NAMALWA (cell line): ENCODE measurements around the gene IL1RL1.
"Not testable (repeated sequence)": the region's sequence is repeated elsewhere in the genome, so short reads cannot be mapped to it uniquely, and the experiment has no call there.

Source experiments
- DNase-seq: peaks from one replicate; pipeline ENCODE4 v3.0.0-alpha.2; 2015; ENCODE audit warnings: low spot score

Gene IL1RL1

DNA sequence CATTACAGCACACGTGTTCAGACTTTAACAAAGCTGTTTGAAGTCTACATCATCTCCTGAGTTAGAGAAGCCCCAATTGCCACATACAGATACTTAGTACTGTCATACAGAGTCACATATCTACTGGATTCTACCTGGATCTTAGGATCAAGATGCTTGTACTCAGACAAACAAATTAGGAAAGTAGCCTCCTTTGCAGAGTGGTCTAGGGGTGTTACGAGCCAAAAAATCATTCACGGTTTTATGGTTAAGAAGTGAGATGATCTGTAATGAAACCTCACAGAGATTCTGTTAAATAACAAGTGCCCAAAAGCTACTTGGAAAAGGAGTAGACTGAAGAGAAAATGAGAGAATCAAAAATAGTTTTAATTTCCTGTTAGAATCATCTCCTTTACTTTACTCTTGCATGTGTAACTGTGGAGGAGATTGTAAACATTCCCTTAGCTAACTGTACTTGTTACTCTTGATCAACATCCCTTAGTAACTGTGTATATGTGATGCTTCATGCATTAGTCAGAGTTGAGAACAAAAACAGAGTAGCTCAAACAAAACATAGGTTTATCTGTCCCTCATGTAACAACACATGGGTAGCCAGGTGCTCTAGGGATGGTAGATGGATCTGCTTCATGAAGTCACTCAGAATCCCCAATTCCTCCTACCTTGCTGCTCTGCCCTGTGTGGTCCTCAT lies 16.4 kb upstream of the IL1RL1 start:
- no peak for DNase-seq

DNA sequence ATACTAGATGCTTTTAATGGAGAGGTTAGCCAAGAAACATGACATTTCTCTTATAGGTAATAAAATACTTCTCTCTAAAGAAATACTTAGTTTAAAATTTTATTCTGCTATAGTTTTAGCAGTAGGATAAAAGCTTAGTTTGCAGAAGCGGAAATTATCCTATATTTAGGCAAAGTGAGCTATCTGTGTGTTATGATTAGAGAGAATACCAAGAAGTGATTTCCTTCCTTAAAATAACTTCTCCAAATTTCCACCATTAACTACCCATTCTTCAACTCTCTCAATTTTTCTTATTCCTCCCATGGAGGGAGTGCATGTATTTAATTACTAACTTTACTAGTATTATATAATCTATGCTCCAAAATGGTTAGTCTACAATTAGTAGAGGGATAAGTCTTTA lies 15.8 kb upstream of the IL1RL1 start:
- no peak for DNase-seq

GRCh38 chr2:102296449-102296848 lies 14.9 kb upstream of the IL1RL1 start:
- DNase-seq: no peak

GRCh38 chr2:102297891-102298290 lies 13.5 kb upstream of the IL1RL1 start:
- no peak for DNase-seq

GRCh38 chr2:102301867-102302362 lies 9.4 kb upstream of the IL1RL1 start:
- DNase-seq: peak; percentile 34

DNA sequence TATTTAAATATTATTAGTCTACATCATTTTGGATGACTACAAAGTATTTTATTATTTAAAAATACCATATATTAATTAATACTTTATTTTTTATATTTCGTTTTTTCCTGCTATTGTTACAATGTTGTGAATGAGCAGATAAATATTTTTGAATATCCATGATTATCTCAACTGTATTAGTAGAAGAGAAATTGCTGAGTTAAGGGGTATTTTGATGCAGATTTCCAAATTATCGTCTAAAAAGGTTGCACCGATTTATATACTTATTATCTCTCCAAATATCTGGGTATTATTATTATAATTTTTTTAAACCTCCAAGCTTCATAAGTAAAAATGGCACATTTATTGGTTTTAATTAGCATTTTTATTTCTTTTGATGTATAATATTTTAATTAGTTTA lies 8.9 kb upstream of the IL1RL1 start:
- no peak for DNase-seq

DNA sequence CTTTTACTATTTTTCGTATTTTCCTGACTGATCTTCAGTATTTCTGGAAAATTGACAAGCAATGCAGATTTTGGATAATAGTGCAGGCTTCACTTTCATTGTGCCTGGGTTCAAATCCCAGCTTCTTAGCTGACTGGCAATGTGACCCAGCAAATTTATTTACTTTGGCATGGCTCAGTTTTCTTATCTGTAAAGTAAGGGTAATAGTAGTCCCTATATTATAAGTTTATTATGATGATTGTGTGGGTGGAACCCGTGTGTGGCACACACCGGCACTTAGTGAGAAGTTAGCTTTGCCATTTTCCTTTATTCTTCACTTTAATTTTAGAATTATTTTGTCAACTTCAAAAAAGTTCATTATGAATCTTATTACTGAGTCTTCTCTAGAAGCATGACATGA lies 7.8 kb upstream of the IL1RL1 start:
- DNase-seq: no peak

GRCh38 chr2:102304268-102304667 lies 7.1 kb upstream of the IL1RL1 start:
- DNase-seq: no peak

- DNase-seq: no peak
Observed at GRCh38 chr2:102304711-102305611, 6.4 kb upstream of the IL1RL1 start.

DNA sequence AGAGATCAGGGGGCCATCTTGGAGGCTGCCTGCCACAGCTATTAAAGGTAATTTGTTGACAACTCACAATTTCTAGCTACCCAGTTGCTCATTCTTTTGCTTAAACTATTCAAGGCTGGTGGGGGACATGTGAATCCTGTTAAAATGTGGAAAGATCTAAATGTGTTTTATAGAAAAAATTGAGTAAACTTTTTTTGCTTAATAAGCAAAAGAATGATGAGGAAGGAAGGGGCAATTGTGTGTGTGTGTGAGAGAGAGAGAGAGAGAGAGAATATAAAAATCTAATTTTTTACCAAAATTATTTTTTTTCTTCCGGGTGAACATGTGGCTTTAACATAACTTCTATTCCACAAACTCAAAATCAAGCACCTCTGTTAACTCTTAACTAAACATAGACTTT lies 5.2 kb upstream of the IL1RL1 start:
- DNase-seq: no peak

DNA sequence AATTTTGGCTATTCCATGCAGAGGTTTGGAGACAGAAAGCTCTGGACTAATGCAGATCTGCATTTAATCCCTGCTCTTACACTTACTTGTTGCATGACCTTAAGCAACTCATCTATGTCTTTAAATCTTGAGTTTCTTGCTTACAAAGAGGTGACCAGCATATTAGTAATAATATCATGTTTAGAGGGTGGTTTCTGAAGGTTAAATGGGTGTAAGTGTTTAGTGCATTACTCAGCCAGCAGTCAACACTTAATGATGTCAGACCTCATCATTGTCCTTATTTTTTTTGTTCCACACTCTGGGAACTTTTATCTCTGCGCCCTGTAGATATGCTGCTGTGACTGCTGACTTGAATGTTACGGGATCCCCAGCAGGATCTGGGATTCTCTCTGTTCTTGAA lies 1.7 kb downstream of the IL1RL1 start:
- no peak for DNase-seq

- DNase-seq: no peak
Observed at GRCh38 chr2:102313471-102313870, 2.1 kb downstream of the IL1RL1 start.

DNA sequence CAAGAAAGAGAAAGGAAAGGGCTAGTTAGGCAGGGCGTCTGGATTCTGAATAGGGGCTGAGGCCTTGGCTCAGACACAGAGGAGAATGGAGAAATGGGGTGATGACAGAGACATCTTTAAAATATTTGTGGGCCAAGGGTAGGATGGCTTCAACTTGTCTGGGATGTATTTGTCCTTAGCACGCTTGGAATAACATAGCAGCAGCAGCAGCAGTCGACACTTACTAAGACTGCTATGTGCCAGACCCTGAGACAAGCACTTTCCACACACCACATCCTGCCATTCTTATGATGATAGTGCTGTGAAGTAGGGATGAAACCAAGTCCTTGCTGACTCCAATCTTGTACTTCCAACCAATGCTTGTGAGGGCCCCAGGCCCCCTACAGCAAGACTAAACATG lies 2.6 kb downstream of the IL1RL1 start:
- no peak for DNase-seq

DNA sequence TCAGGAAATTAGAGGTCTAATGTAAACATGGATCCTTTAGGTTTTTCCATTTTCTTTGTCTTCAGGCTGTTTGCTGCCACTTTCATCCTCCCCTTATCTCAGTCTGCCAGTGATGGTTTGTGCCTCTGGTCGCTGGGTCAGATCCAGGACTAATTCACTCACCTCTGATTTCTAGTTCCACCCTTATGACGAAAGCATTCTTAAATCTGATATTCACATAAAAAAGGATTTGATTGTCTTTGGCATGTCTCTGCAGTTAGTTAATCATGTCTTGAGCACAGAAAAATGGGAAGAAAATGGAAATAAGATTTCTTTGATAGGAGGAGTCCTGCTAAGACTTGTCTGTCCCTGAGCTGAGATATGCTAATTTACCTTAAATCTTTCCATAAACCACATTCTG lies 4.6 kb downstream of the IL1RL1 start:
- DNase-seq: no peak

- DNase-seq: no peak
Observed at GRCh38 chr2:102317715-102318114, 6.4 kb downstream of the IL1RL1 start.

GRCh38 chr2:102318437-102318836 lies 7.1 kb downstream of the IL1RL1 start:
- DNase-seq: no peak

- DNase-seq: no peak
Observed at GRCh38 chr2:102321941-102322719, 10.8 kb downstream of the IL1RL1 start.

DNA sequence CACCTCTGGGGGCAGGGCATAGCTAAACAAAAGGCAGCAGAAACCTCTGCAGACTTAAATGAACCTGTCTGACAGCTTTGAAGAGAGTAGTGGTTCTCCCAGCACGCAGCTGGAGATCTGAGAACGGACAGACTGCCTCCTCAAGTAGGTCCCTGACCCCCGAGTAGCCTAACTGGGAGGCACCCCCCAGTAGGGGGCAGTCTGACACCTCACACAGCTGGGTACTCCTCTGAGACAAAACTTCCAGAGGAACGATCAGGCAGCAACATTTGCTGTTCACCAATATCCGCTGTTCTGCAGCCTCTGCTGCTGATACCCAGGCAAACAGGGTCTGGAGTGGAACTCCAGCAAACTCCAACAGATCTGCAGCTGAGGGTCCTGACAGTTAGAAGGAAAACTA lies 13.6 kb downstream of the IL1RL1 start:
- DNase-seq: not testable (repeated sequence)

DNA sequence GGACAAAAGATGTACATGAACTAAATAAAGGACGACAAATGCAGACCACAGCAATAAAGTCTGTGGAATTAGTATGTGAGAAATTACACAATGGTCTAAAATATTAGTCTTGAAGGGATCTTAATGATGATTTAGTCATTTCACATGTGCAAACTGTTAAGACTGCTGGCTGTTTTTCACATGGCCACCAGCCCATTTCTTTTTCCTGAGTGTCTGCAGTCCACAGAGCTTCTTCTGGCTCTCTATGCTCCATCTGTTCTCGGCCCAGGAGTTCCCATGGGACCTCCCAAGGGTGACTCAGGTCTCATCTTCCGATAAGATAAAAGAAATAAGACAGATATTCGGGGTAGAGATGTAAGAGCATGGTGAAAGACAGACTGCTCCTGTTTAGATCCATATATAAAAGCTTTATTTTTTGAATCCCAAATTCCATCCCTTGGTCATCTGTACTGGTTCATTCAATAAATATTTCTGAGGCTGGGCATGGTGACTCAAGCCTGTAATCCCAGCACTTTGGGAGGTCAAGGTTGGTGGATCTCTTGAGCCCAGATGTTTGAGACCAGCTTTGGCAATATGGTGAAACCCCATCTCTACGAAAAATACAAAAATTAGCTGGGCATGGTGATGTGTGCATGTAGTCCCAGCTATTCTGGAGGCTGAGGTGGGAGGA lies 20.1 kb downstream of the IL1RL1 start:
- DNase-seq: no peak

DNA sequence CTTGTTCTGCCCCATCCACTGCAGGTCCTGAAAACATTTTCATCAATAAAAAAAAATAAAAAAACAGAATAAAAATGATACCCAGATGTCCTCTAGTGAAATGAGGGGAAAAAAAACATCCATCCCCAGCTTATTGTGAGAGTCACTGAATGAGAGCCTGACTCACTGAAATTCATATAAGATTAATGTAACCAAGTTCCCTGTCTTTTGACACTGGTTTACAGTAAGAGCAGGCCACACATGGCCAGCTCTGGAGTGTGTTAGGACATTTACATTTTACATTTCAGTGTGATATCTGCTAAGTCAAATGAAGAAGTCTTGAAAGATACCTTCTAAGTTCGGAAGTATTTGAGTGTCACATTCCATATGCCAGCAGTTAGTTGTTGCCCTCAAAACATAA lies 23.1 kb downstream of the IL1RL1 start:
- DNase-seq: no peak

- no peak for DNase-seq
Observed at GRCh38 chr2:102335871-102336366, 24.6 kb downstream of the IL1RL1 start.

- no peak for DNase-seq
Observed at GRCh38 chr2:102336502-102336945, 25.2 kb downstream of the IL1RL1 start.
